ENCODE data around the gene GSTT4. TPM values are rescaled to one million over a fixed set of nuclear protein-coding genes. Genes with fewer than 3 reads are reported as not detected.

Gene GSTT4
- polyA plus RNA-seq, 2 of the 4 experiments (the other 2 are of a cell fraction) = not detected

DNA sequence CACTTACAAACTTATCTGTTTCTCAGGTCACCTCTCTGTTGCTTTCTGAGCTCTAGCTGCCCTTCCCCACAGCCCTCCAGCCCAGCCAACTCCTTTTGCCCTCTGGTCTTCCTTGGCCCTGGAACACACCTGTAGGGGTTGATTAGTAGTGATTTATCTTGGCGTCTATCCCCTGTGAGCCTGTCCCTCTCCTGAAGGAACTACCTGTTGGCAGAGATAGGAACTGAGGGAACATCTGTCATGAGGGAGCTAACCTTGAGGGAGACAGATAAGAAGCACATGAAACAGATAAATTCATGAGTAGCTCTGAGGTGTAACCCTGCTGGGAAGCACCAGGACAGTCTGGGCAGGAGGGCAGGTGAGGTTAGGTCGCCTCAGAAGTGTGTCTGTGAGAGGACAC is 44.7 kb upstream of the GSTT4 start:
- no peak for TF ChIP-seq NPAS2 (CRISPR knock-in tag; IDR thresholded peaks at IDR 0.05; ENCODE audit: borderline replicate concordance)
- no peak for TF ChIP-seq MAFK (IDR thresholded peaks at IDR 0.05; ENCODE audit: partially characterized antibody)
- no peak for TF ChIP-seq EHMT2 (IDR thresholded peaks at IDR 0.05; ENCODE audit: low read depth)
- TF ChIP-seq, protein P1, sequence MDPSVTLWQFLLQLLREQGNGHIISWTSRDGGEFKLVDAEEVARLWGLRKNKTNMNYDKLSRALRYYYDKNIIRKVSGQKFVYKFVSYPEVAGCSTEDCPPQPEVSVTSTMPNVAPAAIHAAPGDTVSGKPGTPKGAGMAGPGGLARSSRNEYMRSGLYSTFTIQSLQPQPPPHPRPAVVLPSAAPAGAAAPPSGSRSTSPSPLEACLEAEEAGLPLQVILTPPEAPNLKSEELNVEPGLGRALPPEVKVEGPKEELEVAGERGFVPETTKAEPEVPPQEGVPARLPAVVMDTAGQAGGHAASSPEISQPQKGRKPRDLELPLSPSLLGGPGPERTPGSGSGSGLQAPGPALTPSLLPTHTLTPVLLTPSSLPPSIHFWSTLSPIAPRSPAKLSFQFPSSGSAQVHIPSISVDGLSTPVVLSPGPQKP (IDR thresholded peaks at IDR 0.05; ENCODE audit: low read depth, low read length) = no peak
- TF ChIP-seq SMC3 (IDR thresholded peaks at IDR 0.05) = no peak
- TF ChIP-seq ZFP36 (IDR thresholded peaks at IDR 0.05; ENCODE audit: borderline replicate concordance, partially characterized antibody) = no peak
- TF ChIP-seq ESRRA (IDR thresholded peaks at IDR 0.05; ENCODE audit: borderline replicate concordance, low read length) = no peak
- TF ChIP-seq HOXA7 (CRISPR knock-in tag; IDR thresholded peaks at IDR 0.05) = no peak
- no peak for TF ChIP-seq ZSCAN20 (CRISPR knock-in tag; IDR thresholded peaks at IDR 0.05)
- TF ChIP-seq TFCP2L1 (CRISPR knock-in tag; IDR thresholded peaks at IDR 0.05) = no peak
- TF ChIP-seq, protein P2, sequence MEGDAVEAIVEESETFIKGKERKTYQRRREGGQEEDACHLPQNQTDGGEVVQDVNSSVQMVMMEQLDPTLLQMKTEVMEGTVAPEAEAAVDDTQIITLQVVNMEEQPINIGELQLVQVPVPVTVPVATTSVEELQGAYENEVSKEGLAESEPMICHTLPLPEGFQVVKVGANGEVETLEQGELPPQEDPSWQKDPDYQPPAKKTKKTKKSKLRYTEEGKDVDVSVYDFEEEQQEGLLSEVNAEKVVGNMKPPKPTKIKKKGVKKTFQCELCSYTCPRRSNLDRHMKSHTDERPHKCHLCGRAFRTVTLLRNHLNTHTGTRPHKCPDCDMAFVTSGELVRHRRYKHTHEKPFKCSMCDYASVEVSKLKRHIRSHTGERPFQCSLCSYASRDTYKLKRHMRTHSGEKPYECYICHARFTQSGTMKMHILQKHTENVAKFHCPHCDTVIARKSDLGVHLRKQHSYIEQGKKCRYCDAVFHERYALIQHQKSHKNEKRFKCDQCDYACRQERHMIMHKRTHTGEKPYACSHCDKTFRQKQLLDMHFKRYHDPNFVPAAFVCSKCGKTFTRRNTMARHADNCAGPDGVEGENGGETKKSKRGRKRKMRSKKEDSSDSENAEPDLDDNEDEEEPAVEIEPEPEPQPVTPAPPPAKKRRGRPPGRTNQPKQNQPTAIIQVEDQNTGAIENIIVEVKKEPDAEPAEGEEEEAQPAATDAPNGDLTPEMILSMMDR (IDR thresholded peaks at IDR 0.05) = no peak
- no peak for TF ChIP-seq ZC3H11A (IDR thresholded peaks at IDR 0.05)
- no peak for TF ChIP-seq JUNB (IDR thresholded peaks at IDR 0.05)
- TF ChIP-seq, protein P3, sequence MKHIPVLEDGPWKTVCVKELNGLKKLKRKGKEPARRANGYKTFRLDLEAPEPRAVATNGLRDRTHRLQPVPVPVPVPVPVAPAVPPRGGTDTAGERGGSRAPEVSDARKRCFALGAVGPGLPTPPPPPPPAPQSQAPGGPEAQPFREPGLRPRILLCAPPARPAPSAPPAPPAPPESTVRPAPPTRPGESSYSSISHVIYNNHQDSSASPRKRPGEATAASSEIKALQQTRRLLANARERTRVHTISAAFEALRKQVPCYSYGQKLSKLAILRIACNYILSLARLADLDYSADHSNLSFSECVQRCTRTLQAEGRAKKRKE (CRISPR knock-in tag; IDR thresholded peaks at IDR 0.05; ENCODE audit: low read depth) = no peak
- TF ChIP-seq ZNF302 (CRISPR knock-in tag; IDR thresholded peaks at IDR 0.05) = no peak
- TF ChIP-seq, protein P4, sequence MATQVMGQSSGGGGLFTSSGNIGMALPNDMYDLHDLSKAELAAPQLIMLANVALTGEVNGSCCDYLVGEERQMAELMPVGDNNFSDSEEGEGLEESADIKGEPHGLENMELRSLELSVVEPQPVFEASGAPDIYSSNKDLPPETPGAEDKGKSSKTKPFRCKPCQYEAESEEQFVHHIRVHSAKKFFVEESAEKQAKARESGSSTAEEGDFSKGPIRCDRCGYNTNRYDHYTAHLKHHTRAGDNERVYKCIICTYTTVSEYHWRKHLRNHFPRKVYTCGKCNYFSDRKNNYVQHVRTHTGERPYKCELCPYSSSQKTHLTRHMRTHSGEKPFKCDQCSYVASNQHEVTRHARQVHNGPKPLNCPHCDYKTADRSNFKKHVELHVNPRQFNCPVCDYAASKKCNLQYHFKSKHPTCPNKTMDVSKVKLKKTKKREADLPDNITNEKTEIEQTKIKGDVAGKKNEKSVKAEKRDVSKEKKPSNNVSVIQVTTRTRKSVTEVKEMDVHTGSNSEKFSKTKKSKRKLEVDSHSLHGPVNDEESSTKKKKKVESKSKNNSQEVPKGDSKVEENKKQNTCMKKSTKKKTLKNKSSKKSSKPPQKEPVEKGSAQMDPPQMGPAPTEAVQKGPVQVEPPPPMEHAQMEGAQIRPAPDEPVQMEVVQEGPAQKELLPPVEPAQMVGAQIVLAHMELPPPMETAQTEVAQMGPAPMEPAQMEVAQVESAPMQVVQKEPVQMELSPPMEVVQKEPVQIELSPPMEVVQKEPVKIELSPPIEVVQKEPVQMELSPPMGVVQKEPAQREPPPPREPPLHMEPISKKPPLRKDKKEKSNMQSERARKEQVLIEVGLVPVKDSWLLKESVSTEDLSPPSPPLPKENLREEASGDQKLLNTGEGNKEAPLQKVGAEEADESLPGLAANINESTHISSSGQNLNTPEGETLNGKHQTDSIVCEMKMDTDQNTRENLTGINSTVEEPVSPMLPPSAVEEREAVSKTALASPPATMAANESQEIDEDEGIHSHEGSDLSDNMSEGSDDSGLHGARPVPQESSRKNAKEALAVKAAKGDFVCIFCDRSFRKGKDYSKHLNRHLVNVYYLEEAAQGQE (IDR thresholded peaks at IDR 0.05) = no peak
- no peak for TF ChIP-seq BHLHE40 (IDR thresholded peaks at IDR 0.05; ENCODE audit: low read depth, low read length)
- WGBS (ENCODE audit: missing lambda C conversion rate) = 75% methylated on average over 2 of the region's 2 CpGs
- Histone ChIP-seq H3K4me3 (no peak overlapping the region), H3K4me1 (no peaks in the 10 kb centered on the region), H3K4me2 (no peak overlapping the region), H3K9me3 (no peaks in the 10 kb centered on the region), H3K27ac (no peak overlapping the region)
- ChIA-PET CTCF (no interaction called here), POLR2A (no interaction called here)
- FAIRE-seq = no peak
- no peak for ATAC-seq
- DNase-seq (ENCODE audit: low read depth in 1 of 2, low spot score in 1 of 2) = no peak

DNA sequence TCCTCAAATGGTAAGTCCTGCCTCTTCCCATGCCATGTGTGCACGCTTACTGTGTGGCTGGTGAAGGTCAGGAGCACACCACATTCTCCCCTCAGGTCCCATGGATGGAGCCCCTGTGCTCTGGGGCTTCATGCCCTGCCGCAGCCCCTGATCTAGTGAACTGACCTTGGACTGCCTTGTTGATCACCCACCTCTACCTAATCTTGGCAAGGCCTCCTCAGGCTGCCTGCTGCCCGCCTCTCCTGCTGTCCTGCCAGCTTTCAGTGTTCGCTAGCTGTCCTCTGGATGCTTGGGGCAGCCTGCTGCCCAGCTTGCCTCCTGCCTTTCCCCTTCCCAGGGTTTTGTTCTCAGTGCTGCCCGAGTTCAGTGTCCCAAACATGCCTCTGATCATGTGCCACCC is 44.0 kb upstream of the GSTT4 start:
- POLR2A ChIA-PET = no interaction called here
- 90% methylated on average over 5 of the region's 5 CpGs for WGBS (ENCODE audit: missing lambda C conversion rate)
- CTCF ChIA-PET = no interaction called here
- Histone ChIP-seq H3K27ac (no peak overlapping the region), H3K4me2 (no peak overlapping the region), H3K4me3 (no peak overlapping the region), H3K9me3 (no peaks in the 10 kb centered on the region), H3K4me1 (no peaks in the 10 kb centered on the region)
- ATAC-seq = no peak
- no peak for FAIRE-seq
- no peak for DNase-seq (ENCODE audit: low read depth in 1 of 2, low spot score in 1 of 2)
- TF ChIP-seq, protein P3 (CRISPR knock-in tag; IDR thresholded peaks at IDR 0.05; ENCODE audit: low read depth) = no peak
- TF ChIP-seq CHD4 (IDR thresholded peaks at IDR 0.05; ENCODE audit: borderline replicate concordance) = no peak
- no peak for TF ChIP-seq HOXB13 (CRISPR knock-in tag; IDR thresholded peaks at IDR 0.05; ENCODE audit: low read depth)
- TF ChIP-seq GATA3 (IDR thresholded peaks at IDR 0.05; ENCODE audit: borderline replicate concordance) = no peak
- no peak for TF ChIP-seq BHLHE40 (IDR thresholded peaks at IDR 0.05; ENCODE audit: low read depth, low read length)
- TF ChIP-seq, protein P5, sequence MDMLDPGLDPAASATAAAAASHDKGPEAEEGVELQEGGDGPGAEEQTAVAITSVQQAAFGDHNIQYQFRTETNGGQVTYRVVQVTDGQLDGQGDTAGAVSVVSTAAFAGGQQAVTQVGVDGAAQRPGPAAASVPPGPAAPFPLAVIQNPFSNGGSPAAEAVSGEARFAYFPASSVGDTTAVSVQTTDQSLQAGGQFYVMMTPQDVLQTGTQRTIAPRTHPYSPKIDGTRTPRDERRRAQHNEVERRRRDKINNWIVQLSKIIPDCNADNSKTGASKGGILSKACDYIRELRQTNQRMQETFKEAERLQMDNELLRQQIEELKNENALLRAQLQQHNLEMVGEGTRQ (IDR thresholded peaks at IDR 0.05) = no peak
- TF ChIP-seq ZFP36 (IDR thresholded peaks at IDR 0.05; ENCODE audit: borderline replicate concordance, partially characterized antibody) = no peak
- TF ChIP-seq RNF2 (IDR thresholded peaks at IDR 0.05; ENCODE audit: borderline replicate concordance, low read depth) = no peak
- TF ChIP-seq, protein P6, sequence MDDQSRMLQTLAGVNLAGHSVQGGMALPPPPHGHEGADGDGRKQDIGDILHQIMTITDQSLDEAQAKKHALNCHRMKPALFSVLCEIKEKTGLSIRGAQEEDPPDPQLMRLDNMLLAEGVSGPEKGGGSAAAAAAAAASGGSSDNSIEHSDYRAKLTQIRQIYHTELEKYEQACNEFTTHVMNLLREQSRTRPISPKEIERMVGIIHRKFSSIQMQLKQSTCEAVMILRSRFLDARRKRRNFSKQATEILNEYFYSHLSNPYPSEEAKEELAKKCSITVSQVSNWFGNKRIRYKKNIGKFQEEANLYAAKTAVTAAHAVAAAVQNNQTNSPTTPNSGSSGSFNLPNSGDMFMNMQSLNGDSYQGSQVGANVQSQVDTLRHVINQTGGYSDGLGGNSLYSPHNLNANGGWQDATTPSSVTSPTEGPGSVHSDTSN (IDR thresholded peaks at IDR 0.05) = no peak
- TF ChIP-seq RFX5 (IDR thresholded peaks at IDR 0.05) = no peak
- no peak for TF ChIP-seq FOSL2 (IDR thresholded peaks at IDR 0.05)
- TF ChIP-seq FOSL2 (CRISPR knock-in tag; IDR thresholded peaks at IDR 0.05) = no peak
- TF ChIP-seq, protein P7, sequence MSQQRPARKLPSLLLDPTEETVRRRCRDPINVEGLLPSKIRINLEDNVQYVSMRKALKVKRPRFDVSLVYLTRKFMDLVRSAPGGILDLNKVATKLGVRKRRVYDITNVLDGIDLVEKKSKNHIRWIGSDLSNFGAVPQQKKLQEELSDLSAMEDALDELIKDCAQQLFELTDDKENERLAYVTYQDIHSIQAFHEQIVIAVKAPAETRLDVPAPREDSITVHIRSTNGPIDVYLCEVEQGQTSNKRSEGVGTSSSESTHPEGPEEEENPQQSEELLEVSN (IDR thresholded peaks at IDR 0.05; ENCODE audit: borderline replicate concordance, low read depth) = no peak
- no peak for TF ChIP-seq NR3C1 (IDR thresholded peaks at IDR 0.05)

Data from A549 (cell line).